H1 (cell line): ENCODE measurements around the gene PKP1. TPM values are rescaled to one million over a fixed set of nuclear protein-coding genes. Genes with fewer than 3 reads are reported as not detected.

Experiments
- CTCF ChIA-PET: fragments of 300-600 bp; sonication (Branson Sonifier 250); formaldehyde crosslinking; loops from one replicate; lab custom pipeline; 2021; ENCODE audit not compliant: partially characterized antibody; lab: Charles Lee
- POLR2A ChIA-PET: fragments of 300-600 bp; sonication (Branson Sonifier 250); formaldehyde crosslinking; loops from one replicate; lab custom pipeline; 2021; ENCODE audit warnings: inconsistent platforms; ENCODE audit not compliant: partially characterized antibody; lab: Charles Lee
- DNase-seq, 2 experiments: peaks; one replicate each; pipeline versions ENCODE4 v3.0.0 to v3.0.0-alpha.2; 2010 to 2022; ENCODE audit warnings: low spot score in 2 of 2, low read depth in 1 of 2, mixed read lengths in 1 of 2
- FAIRE-seq: peaks from 2 replicates; lab custom pipeline; 2011; peaks lifted over from hg19 to GRCh38; lab: Jason Lieb, UNC
- H2AFZ ChIP-seq: 2 replicates; pipeline ENCODE4 v1.8.1; 2012; ENCODE audit warnings: low read length, inconsistent platforms
- H2AK5ac ChIP-seq: 2 replicates; pipeline ENCODE4 v1.6.1; 2013; ENCODE audit warnings: low read depth, low read length
- H2BK120ac ChIP-seq: replicated peaks from 2 replicates; pipeline ENCODE3; 2013; ENCODE audit warnings: low read depth, low read length, inconsistent platforms
- H2BK12ac ChIP-seq: 2 replicates; pipeline ENCODE4 v1.6.1; 2013; ENCODE audit warnings: low read depth, low read length
- H2BK15ac ChIP-seq: 2 replicates; pipeline ENCODE4 v1.6.1; 2013; ENCODE audit warnings: low read length
- H2BK20ac ChIP-seq: 2 replicates; pipeline ENCODE4 v1.6.1; 2013; ENCODE audit warnings: low read length
- H2BK5ac ChIP-seq: 2 replicates; pipeline ENCODE4 v1.6.1; 2013; ENCODE audit warnings: low read depth, low read length
- H3K14ac ChIP-seq: 2 replicates; pipeline ENCODE4 v1.6.1; 2013; ENCODE audit warnings: inconsistent platforms; ENCODE audit not compliant: insufficient read length
- H3K18ac ChIP-seq: 2 replicates; pipeline ENCODE4 v1.6.1; 2013; ENCODE audit warnings: low read length; ENCODE audit errors: extremely low read depth
- H3K23ac ChIP-seq: 2 replicates; pipeline ENCODE4 v1.6.1; 2013; ENCODE audit warnings: inconsistent platforms; ENCODE audit not compliant: insufficient read length
- H3K23me2 ChIP-seq: 2 replicates; pipeline ENCODE4 v1.6.1; 2013; ENCODE audit warnings: low read depth, low read length
- H3K27ac ChIP-seq: 2 replicates; pipeline ENCODE4 v1.6.1; 2011; ENCODE audit warnings: low read depth, low read length, inconsistent platforms
- H3K27me3 ChIP-seq, 4 experiments: replicated peaks in 1 of 4; 1 replicate in 1 of 4; 2 replicates in 3 of 4; pipeline versions ENCODE4 v1.6.1 to v1.8.1; 2011 to 2013; ENCODE audit warnings: low read length in 3 of 4, mild to moderate bottlenecking in 3 of 4, inconsistent platforms in 2 of 4, mixed read lengths in 2 of 4, moderate library complexity in 1 of 4; ENCODE audit not compliant: control insufficient read depth in 3 of 4, insufficient read depth in 3 of 4; ENCODE audit errors: extremely low read depth in 1 of 4
- H3K36me3 ChIP-seq, 4 experiments: 2 replicates each; pipeline versions ENCODE4 v1.6.1 to v1.8.1; 2011 to 2013; ENCODE audit warnings: mild to moderate bottlenecking in 4 of 4, low read length in 3 of 4, moderate library complexity in 2 of 4, control low read depth in 1 of 4, inconsistent platforms in 1 of 4; ENCODE audit not compliant: insufficient read depth in 4 of 4, control insufficient read depth in 2 of 4
- H3K4ac ChIP-seq: replicated peaks from 2 replicates; pipeline ENCODE3; 2013; ENCODE audit warnings: low read length, low read depth, mixed read lengths, inconsistent platforms; ENCODE audit not compliant: insufficient read length
- H3K4me1 ChIP-seq, 4 experiments: replicated peaks in 1 of 4; 1 replicate in 1 of 4; 2 replicates in 3 of 4; pipeline versions ENCODE4 v1.6.1 to v1.8.1; 2011 to 2013; ENCODE audit warnings: low read length in 3 of 4, inconsistent platforms in 2 of 4, mixed read lengths in 1 of 4; ENCODE audit not compliant: insufficient read depth in 4 of 4, control insufficient read depth in 3 of 4
- H3K4me2 ChIP-seq, 2 experiments: 2 replicates each; pipeline versions ENCODE4 v1.6.1 to v1.8.1; 2011 to 2013; ENCODE audit warnings: low read depth in 2 of 2, low read length in 2 of 2, control low read depth in 1 of 2, inconsistent platforms in 1 of 2, mild to moderate bottlenecking in 1 of 2; ENCODE audit not compliant: insufficient read depth in 1 of 2
- H3K4me3 ChIP-seq, 4 experiments: fragments of 200-600, 300-600 bp in 1 of 4; sonication (generic), shearing (Covaris generic), sonication (Bioruptor Twin) in 1 of 4; 2 replicates each; pipeline versions ENCODE4 v1.5.1 to v1.8.1; 2011 to 2016; ENCODE audit warnings: low read length in 4 of 4, low read depth in 3 of 4, control low read depth in 2 of 4, inconsistent platforms in 2 of 4, mild to moderate bottlenecking in 2 of 4, mixed read lengths in 1 of 4, moderate library complexity in 1 of 4; ENCODE audit not compliant: insufficient read depth in 2 of 4; ENCODE audit errors: extremely low read depth in 1 of 4
- H3K56ac ChIP-seq: replicated peaks from 2 replicates; pipeline ENCODE3; 2013; ENCODE audit warnings: low read depth, mild to moderate bottlenecking, mixed read lengths, low read length, inconsistent platforms; ENCODE audit not compliant: insufficient read length
- H3K79me1 ChIP-seq: 2 replicates; pipeline ENCODE4 v1.6.1; 2013; ENCODE audit warnings: low read depth, low read length, control low read depth
- H3K79me2 ChIP-seq, 2 experiments: 2 replicates each; pipeline versions ENCODE4 v1.6.1 to v1.8.1; 2012 to 2013; ENCODE audit warnings: low read length in 2 of 2, mild to moderate bottlenecking in 2 of 2, inconsistent platforms in 1 of 2; ENCODE audit not compliant: insufficient read depth in 2 of 2, control insufficient read depth in 1 of 2
- H3K9ac ChIP-seq, 4 experiments: replicated peaks in 1 of 4; 1 replicate in 1 of 4; 2 replicates in 3 of 4; pipeline versions ENCODE4 v1.6.1 to v1.8.1; 2011 to 2013; ENCODE audit warnings: low read depth in 3 of 4, low read length in 3 of 4, control low read depth in 2 of 4, mild to moderate bottlenecking in 2 of 4, moderate library complexity in 2 of 4, inconsistent platforms in 1 of 4; ENCODE audit errors: extremely low read depth in 1 of 4
- H3K9me3 ChIP-seq, 2 experiments: 2 replicates each; pipeline versions ENCODE4 v1.6.1 to v1.8.1; 2012 to 2013; ENCODE audit warnings: mild to moderate bottlenecking in 2 of 2, moderate library complexity in 2 of 2, control low read depth in 1 of 2, inconsistent platforms in 1 of 2, low read depth in 1 of 2, low read length in 1 of 2, mixed read lengths in 1 of 2; ENCODE audit not compliant: insufficient read depth in 2 of 2
- H4K20me1 ChIP-seq, 2 experiments: replicated peaks in 1 of 2; 2 replicates each; pipeline versions ENCODE3 to v1.8.1; 2011 to 2013; ENCODE audit warnings: inconsistent platforms in 2 of 2, low read length in 2 of 2, mild to moderate bottlenecking in 1 of 2; ENCODE audit not compliant: insufficient read depth in 2 of 2, control insufficient read depth in 1 of 2
- H4K5ac ChIP-seq: 2 replicates; pipeline ENCODE4 v1.6.1; 2013; ENCODE audit warnings: low read length, low read depth, mixed read lengths, inconsistent platforms; ENCODE audit not compliant: insufficient read length
- H4K8ac ChIP-seq: 2 replicates; pipeline ENCODE4 v1.8.0; 2013; ENCODE audit warnings: mild to moderate bottlenecking, moderate library complexity, low read length, inconsistent platforms; ENCODE audit not compliant: insufficient read depth; ENCODE audit errors: extremely low read depth
- H4K91ac ChIP-seq: replicated peaks from 2 replicates; pipeline ENCODE3; 2013; ENCODE audit warnings: low read length, mixed read lengths, inconsistent platforms; ENCODE audit not compliant: insufficient read length
- BACH1 ChIP-seq: IDR thresholded peaks from 2 replicates; pipeline ENCODE4 v1.6.1; 2012; ENCODE audit warnings: low read length, improper control_type of control experiment
- BCL11A ChIP-seq, 2 experiments: IDR thresholded peaks; one replicate each; pipeline ENCODE4 v1.6.1; 2011; ENCODE audit warnings: low read depth in 2 of 2, low read length in 2 of 2, mild to moderate bottlenecking in 2 of 2
- CEBPB ChIP-seq: IDR thresholded peaks from 2 replicates; pipeline ENCODE4 v1.6.1; 2012; ENCODE audit warnings: low read depth, low read length
- FOSL1 ChIP-seq: IDR thresholded peaks from 2 replicates; pipeline ENCODE4 v1.6.1; 2011; ENCODE audit warnings: mild to moderate bottlenecking, low read depth, low read length, moderate library complexity; ENCODE audit not compliant: insufficient read depth
- JUN ChIP-seq: IDR thresholded peaks from 2 replicates; pipeline ENCODE4 v1.6.1; 2011; ENCODE audit warnings: low read depth, mild to moderate bottlenecking, improper control_type of control experiment, low read length
- POLR2A ChIP-seq, 2 experiments: IDR thresholded peaks; 1 replicate in 1 of 2; 2 replicates in 1 of 2; pipeline ENCODE4 v1.6.1; 2011; ENCODE audit warnings: low read depth in 2 of 2, low read length in 2 of 2, mild to moderate bottlenecking in 2 of 2; ENCODE audit errors: control extremely low read depth in 1 of 2
- POLR2AphosphoS5 ChIP-seq: IDR thresholded peaks from 2 replicates; pipeline ENCODE4 v1.6.1; 2011; ENCODE audit warnings: low read depth, low read length
- RBBP5 ChIP-seq: IDR thresholded peaks from 2 replicates; pipeline ENCODE4 v1.7.1; 2012; ENCODE audit warnings: low read depth, mild to moderate bottlenecking, inconsistent platforms, low read length, moderate library complexity, borderline replicate concordance
- RFX5 ChIP-seq: IDR thresholded peaks from 2 replicates; pipeline ENCODE4 v1.6.1; 2011; ENCODE audit warnings: low read depth, low read length, improper control_type of control experiment, borderline replicate concordance
- YY1 ChIP-seq: IDR thresholded peaks from 2 replicates; pipeline ENCODE4 v1.6.1; 2011; ENCODE audit warnings: low read depth, mild to moderate bottlenecking, low read length
- WGBS, 2 experiments: shearing (Covaris generic) in 1 of 2; methylation state at CpG; one replicate each; pipeline versions ENCODE4 v1.1.6 to v1.1.7; 2013 to 2015; ENCODE audit warnings: low lambda C conversion rate in 2 of 2, mixed read lengths in 2 of 2, inconsistent platforms in 1 of 2, low coverage in 1 of 2, missing lambda C conversion rate in 1 of 2; ENCODE audit not compliant: insufficient replicate concordance in 2 of 2, insufficient coverage in 1 of 2, insufficient read length in 1 of 2; ENCODE audit errors: extremely low coverage in 1 of 2, missing lambda C conversion rate in 1 of 2; 5-methylcytosine and 5-hydroxymethylcytosine counted together
- polyA plus RNA-seq, 7 experiments: library from polyadenylated mRNA; depleted of rRNA in 3 of 7; stranded (reverse) in 5 of 7; unstranded in 2 of 7; fragments of >200 nt in 5 of 7; fragments of 200-250 nt in 2 of 7; gene quantifications; 1 replicate in 5 of 7; 2 replicates in 1 of 7; 4 replicates in 1 of 7; pipeline versions ENCODE4 v1.2.1 to v1.2.3, GENCODE V29; 2011 to 2013; ENCODE audit warnings: missing spikeins in 2 of 7, mixed read lengths in 2 of 7
- total RNA-seq: library from RNA; stranded (reverse); fragmentation: NEBNext Ultra II Directional; extraction: Animal tissue kit (Norgen Biotek cat#: 25700); gene quantifications from 2 replicates; pipeline ENCODE4 v1.2.1, GENCODE V29; 2021

The PKP1 gene
- total and polyA plus RNA-seq, 2 of the 8 experiments (the other 6 are each of a cell fraction or from before 2014, with no cell fraction given), result 0.21 to 0.95 TPM

DNA sequence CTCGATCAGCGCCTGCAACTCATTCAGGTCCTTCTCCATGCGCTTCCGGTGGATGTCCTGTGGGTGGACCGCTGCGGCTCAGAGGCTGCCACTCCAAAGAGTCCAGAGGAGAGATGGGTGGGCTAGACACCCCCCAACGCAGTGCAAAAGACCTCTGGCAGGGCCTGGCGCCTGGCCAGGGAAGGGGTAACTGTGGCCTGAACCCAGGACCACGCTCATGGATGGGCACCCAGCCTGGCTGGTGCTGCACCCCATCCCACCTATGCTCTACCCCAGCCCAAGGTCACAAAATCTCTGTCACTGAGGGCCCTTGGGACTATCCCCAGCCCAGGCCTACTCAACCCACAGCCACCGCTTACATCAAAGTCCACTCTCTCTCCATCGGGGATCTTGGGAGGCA lies 81.9 kb downstream of the PKP1 start:
- no peak overlapping the region for H2AK5ac ChIP-seq
- no peak overlapping the region for H4K8ac ChIP-seq
- peaks cover 0 to 5% (median under 1%) of the 10 kb centered on the region in 4 experiments; a peak in 4 of 7 replicates for H3K4me1 ChIP-seq
- H3K4me3 ChIP-seq, result no peak overlapping the region
- H3K27ac ChIP-seq, result no peak overlapping the region
- no peak overlapping the region for H4K5ac ChIP-seq
- no peaks in the 10 kb centered on the region for H4K20me1 ChIP-seq
- H2BK15ac ChIP-seq, result no peak overlapping the region
- H3K56ac ChIP-seq, result no peak overlapping the region
- H3K14ac ChIP-seq, result no peak overlapping the region
- H3K18ac ChIP-seq, result no peak overlapping the region
- H2BK20ac ChIP-seq, result no peak overlapping the region
- no peaks in the 10 kb centered on the region for H3K23me2 ChIP-seq
- H3K79me1 ChIP-seq, result no peaks in the 10 kb centered on the region
- no peaks in the 10 kb centered on the region for H3K27me3 ChIP-seq
- H3K4ac ChIP-seq, result no peak overlapping the region
- H4K91ac ChIP-seq, result no peak overlapping the region
- H3K9me3 ChIP-seq, result no peaks in the 10 kb centered on the region
- no peak overlapping the region for H2AFZ ChIP-seq
- ChIA-PET CTCF (interaction anchor here (0.7 to 14.7 kb wide), 12 partner anchors 10 to 142 kb away, joined by 3 to 275 read pairs (median 60); partner anchors contain the start of genes PKP1 and TNNT2), POLR2A (interaction anchor here (1.7 kb wide), 1 partner anchor 11 kb away, joined by 8 read pairs; no protein-coding TSS in a partner anchor)
- no peak overlapping the region for H2BK120ac ChIP-seq
- no peaks in the 10 kb centered on the region for H3K79me2 ChIP-seq
- no peak overlapping the region for H3K23ac ChIP-seq
- H3K9ac ChIP-seq, result no peak overlapping the region
- WGBS, 2 experiments, result 77% methylated on average over 11 of the region's 11 CpGs; no CpG with 5 or more reads in 1 of the 2 experiments
- H3K4me2 ChIP-seq, result no peak overlapping the region
- FAIRE-seq (no peak), DNase-seq (no peak)
- TF ChIP-seq FOSL1, result no peak
- TF ChIP-seq YY1, result no peak
- no peak for TF ChIP-seq RBBP5
- no peak for TF ChIP-seq BACH1
- no peak for TF ChIP-seq POLR2A (IDR thresholded peaks at IDR 0.05; ENCODE audit: control extremely low read depth in 1 of 2, low read depth in 2 of 2, low read length in 2 of 2)
- TF ChIP-seq BCL11A (IDR thresholded peaks at IDR 0.05; ENCODE audit: low read depth in 2 of 2, low read length in 2 of 2), result no peak
- no peak for TF ChIP-seq JUN
- no peak for TF ChIP-seq CEBPB
- TF ChIP-seq RFX5, result no peak
- no peak for TF ChIP-seq POLR2AphosphoS5
- H2BK12ac ChIP-seq, result no peak overlapping the region
- no peaks in the 10 kb centered on the region for H3K36me3 ChIP-seq
- no peak overlapping the region for H2BK5ac ChIP-seq
